Measurements from ENCODE around the gene OR2T8.

Gene OR2T8

GRCh38 chr1:247942624-247943023 lies 22.6 kb downstream of the OR2T8 start:
- no peak for DNase-seq (ENCODE audit: low read depth in 2 of 2)
- no peak for TF ChIP-seq CTCF (IDR thresholded peaks at IDR 0.05; ENCODE audit: low read depth, low read length)
- no peak overlapping the region for H3K4me3 ChIP-seq (replicated peaks in 1 of 2; ENCODE audit: low read depth in 2 of 2, low read length in 2 of 2)

GRCh38 chr1:247948558-247948957 lies 28.5 kb downstream of the OR2T8 start, which contains the start of gene OR2L8:
TSS of gene OR2L8 (plus strand) at chr1:247948858. CDS start at chr1:247948858, 0 bp downstream.
- no peak for TF ChIP-seq CTCF (IDR thresholded peaks at IDR 0.05; ENCODE audit: low read depth, low read length)
- no peak within 1 kb of the TSS for H3K4me3 ChIP-seq (replicated peaks in 1 of 2; ENCODE audit: low read depth in 2 of 2, low read length in 2 of 2)
- no peak for DNase-seq (ENCODE audit: low read depth in 2 of 2)

DNA sequence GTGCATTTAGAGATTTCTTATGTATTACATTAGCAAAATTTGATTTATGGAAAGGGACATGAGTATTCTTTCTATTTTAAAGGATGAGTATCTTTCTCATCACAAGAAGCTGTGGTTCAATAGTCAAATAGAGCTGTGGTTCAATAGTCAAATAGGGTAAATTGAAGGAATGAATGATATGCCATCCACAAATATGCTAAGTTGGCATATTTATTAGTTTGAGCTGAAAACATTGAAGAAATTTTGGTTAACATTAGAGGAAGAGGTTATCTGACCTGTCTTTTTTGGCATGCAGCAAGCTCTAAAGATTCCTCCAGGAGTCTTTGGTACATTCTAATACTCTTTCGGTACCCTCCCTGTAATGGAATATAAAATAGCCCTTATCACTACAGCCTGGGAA lies 33.4 kb downstream of the OR2T8 start:
- no peak for TF ChIP-seq CTCF (IDR thresholded peaks at IDR 0.05; ENCODE audit: low read depth, low read length)
- DNase-seq (ENCODE audit: low read depth in 2 of 2): no peak
- H3K4me3 ChIP-seq (replicated peaks in 1 of 2; ENCODE audit: low read depth in 2 of 2, low read length in 2 of 2): no peak overlapping the region

DNA sequence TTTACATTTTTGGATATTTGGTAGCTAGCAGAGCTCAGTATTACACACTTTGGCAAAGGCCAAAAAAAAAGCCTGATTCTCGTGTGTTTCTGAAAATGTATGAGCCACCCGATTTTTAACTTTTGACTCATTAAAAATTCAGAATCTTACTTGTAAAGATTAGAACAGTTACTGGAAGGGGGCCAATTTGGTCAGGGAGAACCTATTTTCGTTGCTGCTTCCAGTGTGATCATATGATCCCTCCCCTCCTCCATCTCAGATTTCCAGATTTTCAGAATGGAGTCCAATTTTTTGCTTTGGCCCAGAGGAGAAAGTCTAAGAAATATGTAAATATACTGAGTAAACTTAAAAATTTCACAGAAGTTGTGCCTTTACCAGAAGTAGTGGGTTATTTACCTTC lies 41.7 kb downstream of the OR2T8 start:
- H3K4me3 ChIP-seq (replicated peaks in 1 of 2; ENCODE audit: low read depth in 2 of 2, low read length in 2 of 2): no peak overlapping the region

DNA sequence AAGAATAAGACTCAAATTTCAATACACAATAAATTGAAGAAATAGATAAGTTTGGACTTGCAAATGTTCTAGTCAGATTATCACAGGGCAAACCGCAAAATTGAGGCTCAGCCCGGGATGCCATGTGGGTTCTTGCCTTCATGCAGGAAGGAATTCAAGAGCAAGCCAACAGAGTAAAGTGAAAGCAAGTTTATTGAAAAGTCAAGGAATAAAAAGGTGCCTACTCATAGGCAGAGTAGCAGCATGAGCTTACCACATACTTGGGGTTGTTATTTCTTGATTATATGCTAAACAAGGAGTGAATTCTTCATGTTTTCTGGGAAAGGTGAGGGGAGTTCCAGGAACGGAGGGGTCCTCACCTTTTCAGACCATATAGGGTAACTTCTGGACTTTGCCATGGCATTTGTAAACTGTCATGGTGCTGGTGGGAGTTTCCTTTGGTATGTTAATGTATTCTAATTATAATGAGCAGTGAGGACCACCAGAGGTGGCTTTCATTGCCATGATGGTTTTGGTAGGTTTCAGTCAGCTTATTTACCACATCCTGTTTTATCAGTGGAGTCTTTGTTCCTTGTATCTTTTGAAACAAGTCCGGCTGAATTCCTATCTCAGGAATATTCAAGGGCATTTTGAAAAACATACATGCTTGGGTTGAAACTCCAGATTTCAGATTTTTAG lies 43.0 kb downstream of the OR2T8 start:
- no peak for DNase-seq (ENCODE audit: low read depth in 2 of 2)
- H3K4me3 ChIP-seq (replicated peaks in 1 of 2; ENCODE audit: low read depth in 2 of 2, low read length in 2 of 2): no peak overlapping the region
- TF ChIP-seq CTCF (IDR thresholded peaks at IDR 0.05; ENCODE audit: low read depth, low read length): no peak

More for the DNA sequence above, 41.7 kb downstream of the OR2T8 start:
- TF ChIP-seq CTCF (IDR thresholded peaks at IDR 0.05; ENCODE audit: low read depth, low read length): no peak
- peak in 1 of 2 donors; percentile 1 for DNase-seq (ENCODE audit: low read depth in 2 of 2)

GRCh38 chr1:247964933-247965332 lies 44.9 kb downstream of the OR2T8 start, which contains the start of gene OR2AK2:
TSS of gene OR2AK2 (plus strand) at chr1:247965233. CDS start at chr1:247965377, 144 bp downstream.
- DNase-seq (ENCODE audit: low read depth in 2 of 2): no peak
- no peak within 1 kb of the TSS for H3K4me3 ChIP-seq (replicated peaks in 1 of 2; ENCODE audit: low read depth in 2 of 2, low read length in 2 of 2)
- no peak for TF ChIP-seq CTCF (IDR thresholded peaks at IDR 0.05; ENCODE audit: low read depth, low read length)

All from cardiac fibroblast (primary cell).